ENCODE results near the gene SFT2D1. TPM values are rescaled to one million over a fixed set of nuclear protein-coding genes. Genes with fewer than 3 reads are reported as not detected.
A peak's percentile ranks its signal among the peaks of the same experiment; 100 is the strongest.

The SFT2D1 gene
- total RNA-seq, 1 donor from 2014 or later = 29.1 TPM

- TF ChIP-seq, protein P1, sequence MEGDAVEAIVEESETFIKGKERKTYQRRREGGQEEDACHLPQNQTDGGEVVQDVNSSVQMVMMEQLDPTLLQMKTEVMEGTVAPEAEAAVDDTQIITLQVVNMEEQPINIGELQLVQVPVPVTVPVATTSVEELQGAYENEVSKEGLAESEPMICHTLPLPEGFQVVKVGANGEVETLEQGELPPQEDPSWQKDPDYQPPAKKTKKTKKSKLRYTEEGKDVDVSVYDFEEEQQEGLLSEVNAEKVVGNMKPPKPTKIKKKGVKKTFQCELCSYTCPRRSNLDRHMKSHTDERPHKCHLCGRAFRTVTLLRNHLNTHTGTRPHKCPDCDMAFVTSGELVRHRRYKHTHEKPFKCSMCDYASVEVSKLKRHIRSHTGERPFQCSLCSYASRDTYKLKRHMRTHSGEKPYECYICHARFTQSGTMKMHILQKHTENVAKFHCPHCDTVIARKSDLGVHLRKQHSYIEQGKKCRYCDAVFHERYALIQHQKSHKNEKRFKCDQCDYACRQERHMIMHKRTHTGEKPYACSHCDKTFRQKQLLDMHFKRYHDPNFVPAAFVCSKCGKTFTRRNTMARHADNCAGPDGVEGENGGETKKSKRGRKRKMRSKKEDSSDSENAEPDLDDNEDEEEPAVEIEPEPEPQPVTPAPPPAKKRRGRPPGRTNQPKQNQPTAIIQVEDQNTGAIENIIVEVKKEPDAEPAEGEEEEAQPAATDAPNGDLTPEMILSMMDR (IDR thresholded peaks at IDR 0.05; ENCODE audit: unreplicated experiment) = no peak
- peak overlapping the region; percentile 81 for H3K4me3 Mint-ChIP-seq (ENCODE audit: unreplicated experiment)
- no peak for DNase-seq (ENCODE audit: low spot score)
- no peaks in the 10 kb centered on the region for H3K9me3 Mint-ChIP-seq (ENCODE audit: unreplicated experiment)
- peaks cover 7% of the 10 kb centered on the region for H3K27me3 Mint-ChIP-seq (ENCODE audit: unreplicated experiment)
- H3K27ac Mint-ChIP-seq (ENCODE audit: unreplicated experiment) = no peak overlapping the region
- H3K36me3 Mint-ChIP-seq (ENCODE audit: low read depth, unreplicated experiment) = peaks cover 19% of the 10 kb centered on the region
- H3K4me1 Mint-ChIP-seq (ENCODE audit: unreplicated experiment) = peaks cover 35% of the 10 kb centered on the region
These were observed 6.7 kb downstream of the SFT2D1 start for GRCh38 chr6:166335378-166336302.

DNA sequence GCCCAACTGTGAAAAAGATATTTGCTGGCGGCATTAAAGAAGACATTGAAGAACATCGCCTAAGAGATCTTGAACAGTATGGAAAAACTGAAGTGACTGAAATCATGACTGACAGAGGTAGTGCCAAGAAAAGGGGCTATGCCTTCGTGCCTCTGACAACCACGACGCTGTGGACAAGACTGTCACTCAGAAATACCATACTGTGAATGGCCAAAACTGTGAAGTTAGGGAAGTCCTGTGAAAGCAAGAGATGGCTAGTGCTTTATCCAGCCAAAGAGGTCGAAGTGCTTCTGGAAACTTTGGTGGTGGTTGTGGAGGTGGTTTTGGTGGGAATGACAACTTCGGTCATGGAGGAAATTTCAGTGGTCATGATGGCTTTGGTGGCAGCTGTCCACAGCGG, 7.5 kb downstream of the SFT2D1 start:
- no peak for DNase-seq (ENCODE audit: low spot score)
- peaks cover 37% of the 10 kb centered on the region for H3K4me1 Mint-ChIP-seq (ENCODE audit: unreplicated experiment)
- H3K27ac Mint-ChIP-seq (ENCODE audit: unreplicated experiment) = no peak overlapping the region

DNA sequence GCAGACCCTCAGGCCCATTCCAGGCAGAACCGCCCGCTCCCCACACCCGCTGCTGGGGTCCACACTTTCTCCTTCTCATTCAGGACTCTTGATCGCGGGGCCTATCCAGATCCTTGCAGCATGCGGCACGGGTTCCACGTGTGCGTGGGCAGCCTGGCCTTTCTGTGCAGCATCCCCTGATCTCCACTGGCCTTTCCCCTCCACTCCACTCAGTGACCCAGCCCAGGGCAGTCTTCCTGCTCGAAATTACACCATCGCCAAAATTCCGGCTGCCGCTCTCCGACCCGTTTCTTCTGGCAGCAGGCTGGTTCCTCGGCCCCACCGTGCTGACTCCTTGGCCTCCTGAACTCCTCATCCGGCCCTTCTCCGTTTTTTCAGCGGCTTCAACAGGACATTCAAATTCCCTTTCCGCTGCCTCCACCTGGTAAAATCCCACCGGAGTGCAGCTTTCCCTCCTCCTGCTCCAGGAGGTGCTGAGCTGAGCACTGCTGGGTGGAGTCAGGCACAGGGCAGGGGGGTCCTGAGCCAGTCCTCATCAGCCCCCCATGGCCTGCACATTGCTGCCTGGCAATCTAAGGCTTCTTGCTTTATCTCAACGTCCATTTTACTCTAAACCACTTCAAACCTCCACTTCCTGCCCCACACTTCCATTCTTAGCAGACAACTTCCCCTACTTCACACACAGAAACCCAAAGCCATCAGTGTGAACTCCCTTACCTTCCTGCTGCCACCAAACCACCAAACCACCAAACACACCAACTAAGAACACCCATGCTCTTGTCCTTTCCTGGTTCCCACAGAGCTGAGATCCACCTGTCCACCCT, 9.0 kb downstream of the SFT2D1 start:
- peak overlapping the region; percentile 21 for H3K4me3 Mint-ChIP-seq (ENCODE audit: unreplicated experiment)
- peak overlapping the region; percentile 77 for H3K27ac Mint-ChIP-seq (ENCODE audit: unreplicated experiment)
- DNase-seq (ENCODE audit: low spot score) = peak; percentile 25
- H3K4me1 Mint-ChIP-seq (ENCODE audit: unreplicated experiment) = peaks cover 36% of the 10 kb centered on the region
- no peaks in the 10 kb centered on the region for H3K9me3 Mint-ChIP-seq (ENCODE audit: unreplicated experiment)
- TF ChIP-seq, protein P1 (IDR thresholded peaks at IDR 0.05; ENCODE audit: unreplicated experiment) = no peak
- H3K27me3 Mint-ChIP-seq (ENCODE audit: unreplicated experiment) = peaks cover 6% of the 10 kb centered on the region
- H3K36me3 Mint-ChIP-seq (ENCODE audit: low read depth, unreplicated experiment) = peaks cover 19% of the 10 kb centered on the region

More for the DNA sequence above, 7.5 kb downstream of the SFT2D1 start:
- Mint-ChIP-seq H3K36me3 (ENCODE audit: low read depth, unreplicated experiment) (peaks cover 19% of the 10 kb centered on the region), H3K9me3 (ENCODE audit: unreplicated experiment) (no peaks in the 10 kb centered on the region), H3K27me3 (ENCODE audit: unreplicated experiment) (peaks cover 7% of the 10 kb centered on the region), H3K4me3 (ENCODE audit: unreplicated experiment) (peak overlapping the region; percentile 81)
- TF ChIP-seq, protein P1 (IDR thresholded peaks at IDR 0.05; ENCODE audit: unreplicated experiment) = no peak

DNA sequence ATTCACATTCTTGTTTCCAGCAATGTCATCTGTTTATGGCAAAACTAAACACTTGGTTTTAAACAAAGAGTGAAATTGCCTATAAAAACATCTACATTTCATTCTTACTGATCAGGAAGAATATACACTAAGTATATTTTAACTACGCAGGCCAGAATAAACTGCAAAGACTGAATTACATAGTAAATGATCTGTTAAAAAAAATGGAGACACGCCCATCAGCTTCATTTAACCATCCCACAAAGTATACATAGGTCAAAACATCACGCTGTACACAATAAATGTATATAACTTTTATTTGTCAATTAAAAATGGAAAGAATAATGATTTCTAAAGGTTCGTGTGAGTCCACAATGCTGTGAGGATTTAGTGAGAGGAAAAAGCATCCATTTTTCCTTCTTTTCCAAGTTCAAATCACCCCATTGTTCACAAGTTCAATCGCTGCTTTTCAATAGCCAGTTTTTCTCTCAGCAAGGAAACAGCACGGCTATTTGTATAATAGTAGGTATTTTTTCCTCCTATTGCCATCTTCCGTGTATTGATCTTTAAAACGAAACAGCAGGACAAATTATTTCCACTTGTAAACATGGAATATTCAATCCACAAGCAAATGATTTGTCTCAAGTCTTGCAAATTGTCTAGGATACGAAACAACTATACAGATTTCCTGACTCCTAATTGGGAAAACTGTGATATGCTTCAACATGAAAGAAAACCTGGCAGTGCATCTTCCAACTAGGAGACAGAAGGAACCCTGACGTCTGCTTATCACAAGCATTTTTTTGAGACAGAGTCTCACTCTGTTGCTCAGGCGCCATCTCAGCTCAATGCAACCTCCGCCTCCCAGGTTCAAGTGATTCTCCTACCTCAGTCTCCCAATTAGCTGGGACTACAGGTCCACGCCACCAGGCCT, 10.6 kb downstream of the SFT2D1 start:
- TF ChIP-seq, protein P1 (IDR thresholded peaks at IDR 0.05; ENCODE audit: unreplicated experiment) = no peak
- no peak overlapping the region for H3K27ac Mint-ChIP-seq (ENCODE audit: unreplicated experiment)
- H3K4me1 Mint-ChIP-seq (ENCODE audit: unreplicated experiment) = peaks cover 32% of the 10 kb centered on the region
- peaks cover 3% of the 10 kb centered on the region for H3K27me3 Mint-ChIP-seq (ENCODE audit: unreplicated experiment)
- DNase-seq (ENCODE audit: low spot score) = no peak
- no peak overlapping the region for H3K4me3 Mint-ChIP-seq (ENCODE audit: unreplicated experiment)
- H3K36me3 Mint-ChIP-seq (ENCODE audit: low read depth, unreplicated experiment) = peaks cover 17% of the 10 kb centered on the region
- no peaks in the 10 kb centered on the region for H3K9me3 Mint-ChIP-seq (ENCODE audit: unreplicated experiment)
